Ascending aorta (tissue), 2 donors: ENCODE results near the gene HCN3. TPM values are rescaled to one million over a fixed set of nuclear protein-coding genes. Genes with fewer than 3 reads are reported as not detected.

Experiments used
- DNase-seq, 2 donors: peaks; one replicate each; pipeline ENCODE4 v3.0.0-alpha.2; 2019; ENCODE audit warnings: low spot score in 2 of 2
- H3K27ac ChIP-seq, 2 donors: fragments of 200-600 bp; sonication (generic); one replicate each; pipeline ENCODE4 v1.5.1; 2016 to 2017; ENCODE audit warnings: mild to moderate bottlenecking in 1 of 2
- H3K27me3 ChIP-seq: fragments of 200-600 bp; sonication (generic); one replicate; pipeline ENCODE4 v1.5.1; 2017
- H3K36me3 ChIP-seq, 2 donors: fragments of 200-600 bp; sonication (generic); one replicate each; pipeline ENCODE4 v1.5.1; 2016
- H3K4me1 ChIP-seq, 2 donors: fragments of 200-600 bp; sonication (generic); one replicate each; pipeline ENCODE4 v1.5.1; 2016 to 2017; ENCODE audit warnings: mild to moderate bottlenecking in 1 of 2
- H3K4me3 ChIP-seq, 2 donors: fragments of 200-600 bp; sonication (generic); one replicate each; pipeline ENCODE4 v1.5.1; 2016 to 2017; ENCODE audit warnings: mild to moderate bottlenecking in 1 of 2
- H3K9me3 ChIP-seq, 2 donors: fragments of 200-600 bp; sonication (generic); one replicate each; pipeline ENCODE4 v1.5.1; 2016
- intact Hi-C: fragments of 100-400 bp; cut with DNase I; formaldehyde crosslinking; loops from one replicate; pipeline ENCODE4 v1.15.1; 2023
- total RNA-seq: library from RNA; depleted of rRNA; stranded (reverse); fragments of >200 nt; gene quantifications from one replicate; pipeline ENCODE4 v1.1.0, GENCODE V29; 2016
- TF ChIP-seq, protein P1 (sequence below), 3 experiments: fragments of 200-600 bp in 2 of 3; fragments of 450-650 bp in 1 of 3; sonication (generic) in 2 of 3; IDR thresholded peaks; one replicate each; pipeline ENCODE4 v1.5.1; 2016 to 2019; ENCODE audit warnings: antibody characterized with exemption in 3 of 3, mild to moderate bottlenecking in 1 of 3, moderate library complexity in 1 of 3

The HCN3 gene
- total RNA-seq, 1 donor from 2014 or later = 2.6 TPM

DNA sequence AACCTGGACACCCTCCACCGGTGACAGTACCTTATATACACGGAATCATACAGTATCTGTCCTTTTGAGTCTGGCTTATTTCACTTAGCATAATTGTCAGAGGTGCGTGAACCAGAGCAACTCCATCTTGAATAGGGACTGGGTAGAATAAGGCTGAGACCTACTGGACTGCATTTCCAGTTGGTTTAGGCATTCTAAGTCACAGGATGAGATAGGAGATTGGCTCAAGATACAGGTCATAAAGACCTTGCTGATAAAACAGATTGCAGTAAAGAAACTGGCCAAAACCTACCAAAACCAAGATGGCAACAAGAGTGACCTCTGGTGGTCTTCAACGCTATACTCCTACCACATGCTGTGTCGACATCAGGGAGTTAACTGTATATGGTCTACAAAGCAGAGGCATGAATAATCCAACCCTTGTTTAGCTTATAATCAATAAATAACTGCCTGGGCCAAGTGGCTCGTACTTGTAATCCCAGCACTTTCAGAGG is 30.0 kb downstream of the HCN3 start:
- Histone ChIP-seq H3K9me3 (no peaks in the 10 kb centered on the region), H3K36me3 (no peaks in the 10 kb centered on the region), H3K4me1 (peaks cover 6 to 9% of the 10 kb centered on the region in 2 donors), H3K27me3 (no peaks in the 10 kb centered on the region), H3K27ac (no peak overlapping the region), H3K4me3 (no peak overlapping the region)
- intact Hi-C loops = no loop called here
- no peak for DNase-seq
- TF ChIP-seq, protein P1, sequence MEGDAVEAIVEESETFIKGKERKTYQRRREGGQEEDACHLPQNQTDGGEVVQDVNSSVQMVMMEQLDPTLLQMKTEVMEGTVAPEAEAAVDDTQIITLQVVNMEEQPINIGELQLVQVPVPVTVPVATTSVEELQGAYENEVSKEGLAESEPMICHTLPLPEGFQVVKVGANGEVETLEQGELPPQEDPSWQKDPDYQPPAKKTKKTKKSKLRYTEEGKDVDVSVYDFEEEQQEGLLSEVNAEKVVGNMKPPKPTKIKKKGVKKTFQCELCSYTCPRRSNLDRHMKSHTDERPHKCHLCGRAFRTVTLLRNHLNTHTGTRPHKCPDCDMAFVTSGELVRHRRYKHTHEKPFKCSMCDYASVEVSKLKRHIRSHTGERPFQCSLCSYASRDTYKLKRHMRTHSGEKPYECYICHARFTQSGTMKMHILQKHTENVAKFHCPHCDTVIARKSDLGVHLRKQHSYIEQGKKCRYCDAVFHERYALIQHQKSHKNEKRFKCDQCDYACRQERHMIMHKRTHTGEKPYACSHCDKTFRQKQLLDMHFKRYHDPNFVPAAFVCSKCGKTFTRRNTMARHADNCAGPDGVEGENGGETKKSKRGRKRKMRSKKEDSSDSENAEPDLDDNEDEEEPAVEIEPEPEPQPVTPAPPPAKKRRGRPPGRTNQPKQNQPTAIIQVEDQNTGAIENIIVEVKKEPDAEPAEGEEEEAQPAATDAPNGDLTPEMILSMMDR (IDR thresholded peaks at IDR 0.05) = peak in 1 of 3 experiments; percentile 21

DNA sequence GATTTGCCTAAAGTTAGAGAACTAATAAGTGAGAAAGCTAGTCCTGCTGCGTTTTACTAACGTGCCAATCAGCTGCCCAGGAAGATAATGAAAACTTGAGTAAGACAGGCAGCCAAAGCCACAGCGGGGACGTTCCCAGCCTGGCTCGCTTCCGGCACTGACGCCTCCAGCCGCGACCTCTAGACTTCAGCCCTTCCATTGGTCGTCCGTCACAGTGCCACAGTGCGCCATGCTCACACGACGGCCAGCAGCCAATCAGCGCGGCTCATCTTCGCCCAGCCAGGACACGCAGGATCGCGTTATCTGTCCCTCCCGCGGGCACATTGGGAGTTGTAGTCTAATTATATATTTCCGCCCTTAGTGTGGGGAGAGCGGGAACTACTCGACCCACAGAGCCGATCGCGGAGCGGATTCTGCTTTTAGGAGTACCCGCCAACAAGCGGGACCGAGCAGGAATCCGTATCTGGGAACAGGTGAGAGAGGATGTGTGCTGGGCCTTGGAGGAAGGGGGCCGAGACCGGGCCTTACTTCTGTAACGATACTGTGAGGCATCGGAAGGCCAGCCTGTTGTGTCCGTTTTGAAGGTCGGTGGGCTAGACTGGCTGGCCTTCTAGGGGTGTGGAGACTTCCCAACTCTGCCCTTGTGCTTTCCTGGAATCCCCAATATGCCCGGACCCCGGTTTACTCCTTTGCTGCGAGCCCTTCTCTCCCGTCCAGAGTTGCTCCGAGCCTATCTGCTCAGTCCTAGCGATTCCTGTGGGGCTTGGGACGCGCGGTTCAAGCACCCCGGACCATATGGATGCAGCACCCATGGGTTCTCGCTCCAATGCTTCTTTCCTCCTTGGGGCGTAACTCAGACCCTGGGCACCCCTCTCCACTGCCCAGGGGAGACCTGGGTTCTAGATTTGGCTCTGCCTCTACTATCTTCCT is 31.5 kb downstream of the HCN3 start, which contains the start of gene FDPS:
Gene FDPS (plus strand): TSS at position 374 of the 930 bp plus-strand sequence. CDS start 924 bp downstream, outside the sequence.
- TF ChIP-seq, protein P1 (IDR thresholded peaks at IDR 0.05) = peak in 1 of 3 experiments; percentile 23
- DNase-seq = peak; percentile 98 to 100
- peak within 1 kb of the TSS; percentile 70 to 77 for H3K4me3 ChIP-seq
- H3K9me3 ChIP-seq = no peaks in the 10 kb centered on the region
- H3K27me3 ChIP-seq = no peaks in the 10 kb centered on the region
- H3K36me3 ChIP-seq = peaks cover 0 to 9% of the 10 kb centered on the region in 2 donors
- H3K27ac ChIP-seq = peak within 1 kb of the TSS; percentile 87
- intact Hi-C loops = loop anchor here (1.0 kb wide), 4 partner anchors 16 to 254 kb away; partner anchors contain the start of genes ASH1L and HCN3
- H3K4me1 ChIP-seq = peaks cover 6 to 9% of the 10 kb centered on the region in 2 donors

DNA sequence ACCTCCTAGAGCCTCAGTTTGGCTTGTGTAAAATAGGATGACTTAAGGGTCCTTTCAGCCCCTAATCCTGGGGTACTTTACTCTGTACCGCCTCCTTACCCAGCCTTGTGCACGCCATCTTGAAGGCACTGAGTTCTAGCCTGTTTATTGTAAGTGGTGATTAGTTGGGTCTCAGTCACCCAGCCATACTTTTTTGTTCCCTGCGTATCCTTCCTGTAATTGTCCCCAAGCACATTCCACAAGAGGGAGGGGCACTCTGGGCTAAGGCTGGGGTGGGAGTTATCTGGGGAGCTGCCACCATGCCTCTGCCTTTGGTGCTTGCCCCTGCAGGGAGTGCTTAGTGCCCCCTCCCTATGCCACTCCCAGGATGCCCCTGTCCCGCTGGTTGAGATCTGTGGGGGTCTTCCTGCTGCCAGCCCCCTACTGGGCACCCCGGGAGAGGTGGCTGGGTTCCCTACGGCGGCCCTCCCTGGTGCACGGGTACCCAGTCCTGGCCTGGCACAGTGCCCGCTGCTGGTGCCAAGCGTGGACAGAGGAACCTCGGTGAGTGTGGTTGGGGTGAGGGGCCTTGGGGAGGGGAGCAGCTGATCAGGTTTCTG is 32.3 kb downstream of the HCN3 start:
- no peaks in the 10 kb centered on the region for H3K27me3 ChIP-seq
- DNase-seq = no peak
- intact Hi-C loops = no loop called here
- H3K4me3 ChIP-seq = peak overlapping the region; percentile 70 to 77
- peaks cover 6 to 9% of the 10 kb centered on the region in 2 donors for H3K4me1 ChIP-seq
- TF ChIP-seq, protein P1 (IDR thresholded peaks at IDR 0.05) = no peak
- H3K27ac ChIP-seq = peak overlapping the region; percentile 87
- no peaks in the 10 kb centered on the region for H3K9me3 ChIP-seq
- peaks cover 3 to 17% of the 10 kb centered on the region in 2 donors for H3K36me3 ChIP-seq

DNA sequence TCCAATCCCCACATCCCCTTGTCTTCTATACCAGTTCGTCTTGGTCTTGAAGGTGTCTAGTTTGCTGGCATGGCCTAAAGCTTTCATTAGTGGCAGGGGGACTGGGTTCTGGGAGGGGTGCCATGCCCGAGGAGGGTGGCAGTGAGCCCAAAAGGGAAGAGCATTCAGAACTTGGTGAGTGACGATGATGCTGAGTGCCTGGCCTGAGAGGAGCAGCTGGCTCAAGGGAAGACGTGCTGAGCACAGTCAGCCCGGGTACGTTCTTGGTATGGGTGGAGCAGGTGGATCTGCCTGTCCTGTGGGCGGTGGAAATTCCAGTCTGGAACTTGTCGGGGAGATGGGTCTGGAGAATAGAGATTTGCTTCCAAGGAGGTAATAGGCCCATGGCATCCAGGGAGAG is 36.0 kb downstream of the HCN3 start:
- H3K27me3 ChIP-seq = no peaks in the 10 kb centered on the region
- H3K36me3 ChIP-seq = peaks cover 9 to 24% of the 10 kb centered on the region in 2 donors

DNA sequence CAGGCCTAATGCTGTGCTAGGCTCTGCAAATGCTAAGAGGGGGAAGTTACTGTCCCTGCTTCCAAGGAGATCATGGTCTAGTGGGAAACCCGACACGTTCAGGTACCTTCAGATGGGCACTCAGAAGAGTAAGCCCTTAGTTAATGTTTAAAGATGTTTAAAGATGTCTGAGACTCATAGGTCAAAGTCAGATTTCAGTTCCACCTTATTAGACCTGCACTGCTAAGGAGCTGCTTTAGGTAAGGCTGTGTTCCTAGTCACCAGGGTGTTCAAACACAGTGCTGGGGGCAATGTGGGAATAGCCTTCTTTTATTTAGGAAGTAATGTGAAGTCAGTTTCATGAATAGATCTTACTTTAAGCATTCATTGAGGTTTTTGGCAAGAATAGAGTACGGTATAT is 39.7 kb downstream of the HCN3 start:
- no peak overlapping the region for H3K4me3 ChIP-seq
- H3K36me3 ChIP-seq = peaks cover 9 to 30% of the 10 kb centered on the region in 2 donors
- DNase-seq = no peak
- TF ChIP-seq, protein P1 (IDR thresholded peaks at IDR 0.05) = no peak
- intact Hi-C loops = no loop called here
- H3K4me1 ChIP-seq = peaks cover 4 to 10% of the 10 kb centered on the region in 2 donors
- no peak overlapping the region for H3K27ac ChIP-seq
- H3K9me3 ChIP-seq = no peaks in the 10 kb centered on the region
- no peaks in the 10 kb centered on the region for H3K27me3 ChIP-seq

More for the DNA sequence above, 36.0 kb downstream of the HCN3 start:
- intact Hi-C loops = no loop called here
- Histone ChIP-seq H3K4me3 (no peak overlapping the region), H3K27ac (no peak overlapping the region), H3K9me3 (no peaks in the 10 kb centered on the region), H3K4me1 (peaks cover 6 to 9% of the 10 kb centered on the region in 2 donors)
- TF ChIP-seq, protein P1 (IDR thresholded peaks at IDR 0.05) = no peak
- no peak for DNase-seq
